HCT116 (cell line): ENCODE measurements around the gene CCDC181. TPM values are rescaled to one million over a fixed set of nuclear protein-coding genes. Genes with fewer than 3 reads are reported as not detected.

Experiments used
- ATAC-seq: fragments of 200-7000 bp; cut with Tn5 transposase; 2 replicates; pipeline ENCODE4 v1.9.1; 2020; ENCODE audit warnings: mild to moderate bottlenecking, moderate library complexity
- BruUV-seq: library from RNA; stranded (reverse); fragments of 400-500 nt; replicated peaks from 2 replicates; lab custom pipeline; 2021; lab: Mats Ljungman, UMichigan
- CTCF ChIA-PET: fragments of 300-600 bp; sonication (Branson Sonifier 250); formaldehyde crosslinking; loops from one replicate; lab custom pipeline; 2021; ENCODE audit warnings: antibody characterized with exemption; lab: Charles Lee
- POLR2A ChIA-PET: fragments of 300-600, 350-600 bp; sonication (Branson Sonifier 250); formaldehyde crosslinking; loops from one replicate; lab custom pipeline; 2021; ENCODE audit warnings: antibody characterized with exemption; lab: Charles Lee
- RAD21 ChIA-PET, 2 experiments: fragments of 300-600 bp; sonication (Branson Sonifier 250); formaldehyde crosslinking; loops; one replicate each; lab custom pipeline; 2023; ENCODE audit warnings: low total read pairs in 2 of 2; ENCODE audit not compliant: uncharacterized antibody in 2 of 2, unreplicated experiment in 2 of 2, low non-redundant PET in 1 of 2; lab: Charles Lee
- DNase-seq: peaks from one replicate; pipeline ENCODE4 v3.0.0-alpha.2; 2010; ENCODE audit warnings: low read depth, low spot score
- H2AFZ ChIP-seq: fragments of 200-600 bp; shearing (Covaris generic), sonication (generic); 2 replicates; pipeline ENCODE4 v1.6.1; 2017; ENCODE audit warnings: low read depth, mixed run types, mixed read lengths, antibody characterized with exemption, low read length; ENCODE audit not compliant: poor library complexity, severe bottlenecking
- H3K27ac ChIP-seq: 2 replicates; pipeline ENCODE4 v1.5.1; 2012; ENCODE audit warnings: low read depth, low read length
- H3K27me3 ChIP-seq: fragments of 200-600 bp; sonication (generic); 2 replicates; pipeline ENCODE4 v1.6.1; 2016; ENCODE audit warnings: mixed run types, low read length, mixed read lengths; ENCODE audit not compliant: insufficient read depth
- H3K36me3 ChIP-seq, 2 experiments: fragments of 200-500 bp in 1 of 2; fragments of 200-600 bp in 1 of 2; sonication (Bioruptor generic) in 1 of 2; sonication (generic) in 1 of 2; 2 replicates each; pipeline versions ENCODE4 v1.5.1 to v1.6.1; 2014 to 2016; ENCODE audit warnings: low read length in 2 of 2, inconsistent platforms in 1 of 2, mixed read lengths in 1 of 2, mixed run types in 1 of 2; ENCODE audit not compliant: insufficient read depth in 2 of 2, control insufficient read depth in 1 of 2
- H3K4me1 ChIP-seq, 2 experiments: fragments of 200-600 bp in 1 of 2; sonication (generic) in 1 of 2; 2 replicates each; pipeline versions ENCODE4 v1.5.1 to v1.6.1; 2012 to 2017; ENCODE audit warnings: low read length in 2 of 2, inconsistent platforms in 1 of 2, mild to moderate bottlenecking in 1 of 2, mixed read lengths in 1 of 2, mixed run types in 1 of 2, moderate library complexity in 1 of 2; ENCODE audit not compliant: insufficient read depth in 2 of 2, control insufficient read depth in 1 of 2
- H3K4me2 ChIP-seq: fragments of 200-600 bp; sonication (generic); 2 replicates; pipeline ENCODE4 v1.6.1; 2017; ENCODE audit warnings: mixed run types, low read length, mixed read lengths
- H3K4me3 ChIP-seq, 2 experiments: fragments of 200-600 bp in 1 of 2; sonication (generic) in 1 of 2; replicated peaks in 1 of 2; 2 replicates each; pipeline ENCODE4 v1.5.1; 2011 to 2016; ENCODE audit warnings: low read length in 2 of 2, control low read depth in 1 of 2, low read depth in 1 of 2, mild to moderate bottlenecking in 1 of 2, mixed read lengths in 1 of 2, mixed run types in 1 of 2
- H3K79me2 ChIP-seq: fragments of 200-600 bp; sonication (generic); 2 replicates; pipeline ENCODE4 v1.6.1; 2017; ENCODE audit warnings: mild to moderate bottlenecking, mixed run types, low read length, moderate library complexity, mixed read lengths; ENCODE audit not compliant: insufficient read depth
- H3K9ac ChIP-seq: fragments of 200-600 bp; sonication (generic); 2 replicates; pipeline ENCODE4 v1.6.1; 2016; ENCODE audit warnings: low read length, mixed read lengths
- H3K9me2 ChIP-seq: fragments of 200-600 bp; sonication (generic), shearing (Covaris generic); 2 replicates; pipeline ENCODE4 v1.6.1; 2017; ENCODE audit warnings: mixed run types, mild to moderate bottlenecking, moderate library complexity; ENCODE audit not compliant: insufficient read depth
- H3K9me3 ChIP-seq, 2 experiments: fragments of 200-500 bp in 1 of 2; fragments of 200-600 bp in 1 of 2; sonication (Bioruptor generic) in 1 of 2; sonication (generic) in 1 of 2; 2 replicates each; pipeline ENCODE4 v1.6.1; 2014 to 2017; ENCODE audit warnings: low read length in 2 of 2, mixed read lengths in 2 of 2, inconsistent platforms in 1 of 2, low read depth in 1 of 2, mild to moderate bottlenecking in 1 of 2, mixed run types in 1 of 2, moderate library complexity in 1 of 2; ENCODE audit not compliant: control insufficient read depth in 1 of 2, insufficient read depth in 1 of 2
- H4K20me1 ChIP-seq: fragments of 200-600 bp; sonication (generic), shearing (Covaris generic); 2 replicates; pipeline ENCODE4 v1.6.1; 2017; ENCODE audit warnings: mixed run types, mild to moderate bottlenecking, moderate library complexity; ENCODE audit not compliant: insufficient read depth
- CBX3 ChIP-seq: IDR thresholded peaks from 2 replicates; pipeline ENCODE4 v1.6.1; 2012; ENCODE audit warnings: low read depth
- CEBPB ChIP-seq: IDR thresholded peaks from 2 replicates; pipeline ENCODE4 v1.6.1; 2012; ENCODE audit warnings: low read depth
- EGR1 ChIP-seq: IDR thresholded peaks from 2 replicates; pipeline ENCODE4 v1.6.1; 2012; ENCODE audit warnings: low read depth
- ELF1 ChIP-seq: IDR thresholded peaks from 2 replicates; pipeline ENCODE4 v1.6.1; 2012; ENCODE audit warnings: low read depth, borderline replicate concordance
- EZH2 ChIP-seq: fragments of 200-600 bp; sonication (generic); IDR thresholded peaks from 2 replicates; pipeline ENCODE4 v1.6.1; 2017; ENCODE audit warnings: antibody characterized with exemption, mixed run types
- FOSL1 ChIP-seq: IDR thresholded peaks from 2 replicates; pipeline ENCODE4 v1.6.1; 2012; ENCODE audit warnings: low read depth
- JUND ChIP-seq: IDR thresholded peaks from 2 replicates; pipeline ENCODE4 v1.6.1; 2012
- POLR2A ChIP-seq: IDR thresholded peaks from 2 replicates; pipeline ENCODE4 v1.7.0; 2011; ENCODE audit warnings: borderline replicate concordance; ENCODE audit not compliant: insufficient read depth, insufficient read length; ENCODE audit errors: extremely low read depth
- POLR2AphosphoS5 ChIP-seq: IDR thresholded peaks from 2 replicates; pipeline ENCODE4 v1.6.1; 2011; ENCODE audit warnings: mild to moderate bottlenecking, low read depth, low read length, moderate library complexity
- RAD21 ChIP-seq: IDR thresholded peaks from 2 replicates; pipeline ENCODE4 v1.6.1; 2012; ENCODE audit warnings: low read depth, mild to moderate bottlenecking
- SIN3A ChIP-seq: IDR thresholded peaks from 2 replicates; pipeline ENCODE4 v1.6.1; 2012; ENCODE audit warnings: low read depth
- SP1 ChIP-seq: IDR thresholded peaks from 2 replicates; pipeline ENCODE4 v1.6.1; 2012; ENCODE audit warnings: low read depth
- TCF7L2 ChIP-seq: IDR thresholded peaks from 2 replicates; pipeline ENCODE4 v1.7.0; 2011; ENCODE audit warnings: borderline replicate concordance, inconsistent platforms; ENCODE audit not compliant: insufficient read depth, insufficient read length; ENCODE audit errors: extremely low read depth
- ZFX ChIP-seq: fragments of 450-650 bp; IDR thresholded peaks from 2 replicates; pipeline ENCODE4 v1.6.1; 2017
- ZNF274 ChIP-seq: fragments of 200-500 bp; sonication (Bioruptor generic); IDR thresholded peaks from 2 replicates; pipeline ENCODE4 v1.6.1; 2014; ENCODE audit warnings: mild to moderate bottlenecking, low read depth, low read length, inconsistent platforms
- intact Hi-C: fragments of 100-400 bp; cut with micrococcal nuclease; formaldehyde crosslinking; loops from 2 replicates; pipeline ENCODE4 v1.10.0; 2022
- total RNA-seq: library from RNA; stranded (reverse); gene quantifications from one replicate; pipeline ENCODE4 v1.2.1, GENCODE V29; 2021; ENCODE audit not compliant: unreplicated experiment
- TF ChIP-seq, protein P1 (sequence below): IDR thresholded peaks from 2 replicates; pipeline ENCODE4 v1.6.1; 2012
- TF ChIP-seq, protein P2 (sequence below): IDR thresholded peaks from 2 replicates; pipeline ENCODE4 v1.6.1; 2012; ENCODE audit warnings: low read depth
- TF ChIP-seq, protein P3 (sequence below): IDR thresholded peaks from 2 replicates; pipeline ENCODE4 v1.6.1; 2011; ENCODE audit warnings: mild to moderate bottlenecking, low read length, moderate library complexity; ENCODE audit not compliant: insufficient replicate concordance; ENCODE audit errors: extremely low read depth
- TF ChIP-seq, protein P4 (sequence below), 3 experiments: fragments of 200-600 bp in 1 of 3; sonication (generic) in 1 of 3; IDR thresholded peaks in 2 of 3; conservative IDR thresholded peaks in 1 of 3; 2 replicates each; pipeline ENCODE4 v1.5.1; 2012 to 2017; ENCODE audit warnings: low read depth in 2 of 3, low read length in 2 of 3, antibody characterized with exemption in 1 of 3, borderline replicate concordance in 1 of 3, control low read depth in 1 of 3, mild to moderate bottlenecking in 1 of 3, mixed read lengths in 1 of 3, mixed run types in 1 of 3, moderate library complexity in 1 of 3; ENCODE audit not compliant: insufficient read depth in 1 of 3

CCDC181 gene
- total RNA-seq, 1 experiment from 2014 or later, result not detected

DNA sequence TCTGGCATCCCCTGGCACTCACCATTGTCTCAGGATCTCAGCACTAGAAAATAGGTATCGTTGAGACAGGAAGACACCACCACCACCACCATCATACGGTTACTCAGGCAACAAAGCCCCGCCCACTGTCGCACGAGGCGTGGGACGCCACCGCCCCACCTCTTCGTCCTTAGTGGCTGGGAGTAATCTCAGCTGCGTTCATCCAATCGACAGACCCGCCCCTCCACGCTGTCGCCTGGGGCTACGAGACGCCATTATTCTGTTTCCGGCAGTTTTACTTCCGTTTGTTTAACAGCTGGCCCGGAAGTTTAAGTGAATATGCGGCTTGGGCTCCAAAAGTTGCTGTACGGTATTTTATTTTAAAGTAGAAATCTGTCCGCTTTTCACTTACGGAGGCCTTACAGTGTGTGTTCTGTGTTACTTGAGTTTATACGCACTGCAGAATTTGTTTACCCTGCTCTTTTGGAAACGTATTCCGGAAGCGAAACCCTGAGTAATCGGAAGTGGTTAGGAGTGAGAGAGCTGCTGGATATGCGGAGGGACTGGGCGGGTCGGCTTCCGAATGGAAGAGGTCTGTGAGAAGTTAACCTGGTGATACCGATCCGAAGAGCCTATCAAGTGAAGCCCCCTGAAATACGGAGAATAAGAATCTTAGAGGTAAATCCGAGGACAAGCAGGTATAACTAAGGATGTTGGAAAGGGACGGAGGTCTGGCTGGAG lies 59.4 kb downstream of the CCDC181 start, which contains the start of the genes BLZF1 and NME7:
Gene BLZF1 (plus strand): TSS at position 510 of the 720 bp plus-strand sequence. CDS start 1,328 bp downstream, outside the sequence.
Gene NME7 (minus strand): TSS at position 112 of the 720 bp plus-strand sequence. CDS start 87 bp downstream, at position 25.
- intact Hi-C loops, result loop anchor here (1.0 kb wide), 1 partner anchor 262 kb away; the partner anchor contains the start of gene ATP1B1
- H3K9ac ChIP-seq, result peak within 1 kb of the TSS; percentile 80
- H3K4me1 ChIP-seq, result peaks cover 15 to 35% of the 10 kb centered on the region in 2 experiments
- ChIA-PET CTCF (interaction anchor here (1.0 kb wide), 3 partner anchors 19 to 1025 kb away, joined by 3 to 4 read pairs (median 3); no protein-coding TSS in a partner anchor), RAD21 (no interaction called here), POLR2A (interaction anchor here (0.8 kb wide), 1 partner anchor 260 kb away, joined by 3 read pairs; no protein-coding TSS in a partner anchor)
- peak within 1 kb of the TSS; percentile 93 for H2AFZ ChIP-seq
- peaks cover 38% of the 10 kb centered on the region for H3K79me2 ChIP-seq
- peak; percentile 97 for ATAC-seq
- H3K36me3 ChIP-seq, result peaks cover 7 to 12% of the 10 kb centered on the region in 2 experiments; a peak in 3 of 4 replicates
- no peaks in the 10 kb centered on the region for H3K9me2 ChIP-seq
- DNase-seq, result peak; percentile 94
- peak within 1 kb of the TSS; percentile 91 to 97 for H3K4me3 ChIP-seq
- H3K27ac ChIP-seq, result peak within 1 kb of the TSS; percentile 70
- H4K20me1 ChIP-seq, result no peaks in the 10 kb centered on the region
- H3K27me3 ChIP-seq, result no peaks in the 10 kb centered on the region
- no peaks in the 10 kb centered on the region for H3K9me3 ChIP-seq
- no TSS peak for BruUV-seq
- H3K4me2 ChIP-seq, result peak within 1 kb of the TSS; percentile 84
- TF ChIP-seq POLR2A, result no peak
- 0 out of 2 replicates have a peak, but pooled peaks have one; percentile 41 for TF ChIP-seq JUND
- TF ChIP-seq ZNF274, result no peak
- no peak for TF ChIP-seq TCF7L2
- TF ChIP-seq CBX3, result peak; percentile 81
- TF ChIP-seq SP1, result peak; percentile 66
- no peak for TF ChIP-seq RAD21
- TF ChIP-seq EGR1, result peak; percentile 85
- no peak for TF ChIP-seq EZH2
- 0 out of 2 replicates have a peak, but pooled peaks have one; percentile 36 for TF ChIP-seq FOSL1
- TF ChIP-seq, protein P1, sequence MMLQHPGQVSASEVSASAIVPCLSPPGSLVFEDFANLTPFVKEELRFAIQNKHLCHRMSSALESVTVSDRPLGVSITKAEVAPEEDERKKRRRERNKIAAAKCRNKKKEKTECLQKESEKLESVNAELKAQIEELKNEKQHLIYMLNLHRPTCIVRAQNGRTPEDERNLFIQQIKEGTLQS, result no peak
- TF ChIP-seq, protein P2, sequence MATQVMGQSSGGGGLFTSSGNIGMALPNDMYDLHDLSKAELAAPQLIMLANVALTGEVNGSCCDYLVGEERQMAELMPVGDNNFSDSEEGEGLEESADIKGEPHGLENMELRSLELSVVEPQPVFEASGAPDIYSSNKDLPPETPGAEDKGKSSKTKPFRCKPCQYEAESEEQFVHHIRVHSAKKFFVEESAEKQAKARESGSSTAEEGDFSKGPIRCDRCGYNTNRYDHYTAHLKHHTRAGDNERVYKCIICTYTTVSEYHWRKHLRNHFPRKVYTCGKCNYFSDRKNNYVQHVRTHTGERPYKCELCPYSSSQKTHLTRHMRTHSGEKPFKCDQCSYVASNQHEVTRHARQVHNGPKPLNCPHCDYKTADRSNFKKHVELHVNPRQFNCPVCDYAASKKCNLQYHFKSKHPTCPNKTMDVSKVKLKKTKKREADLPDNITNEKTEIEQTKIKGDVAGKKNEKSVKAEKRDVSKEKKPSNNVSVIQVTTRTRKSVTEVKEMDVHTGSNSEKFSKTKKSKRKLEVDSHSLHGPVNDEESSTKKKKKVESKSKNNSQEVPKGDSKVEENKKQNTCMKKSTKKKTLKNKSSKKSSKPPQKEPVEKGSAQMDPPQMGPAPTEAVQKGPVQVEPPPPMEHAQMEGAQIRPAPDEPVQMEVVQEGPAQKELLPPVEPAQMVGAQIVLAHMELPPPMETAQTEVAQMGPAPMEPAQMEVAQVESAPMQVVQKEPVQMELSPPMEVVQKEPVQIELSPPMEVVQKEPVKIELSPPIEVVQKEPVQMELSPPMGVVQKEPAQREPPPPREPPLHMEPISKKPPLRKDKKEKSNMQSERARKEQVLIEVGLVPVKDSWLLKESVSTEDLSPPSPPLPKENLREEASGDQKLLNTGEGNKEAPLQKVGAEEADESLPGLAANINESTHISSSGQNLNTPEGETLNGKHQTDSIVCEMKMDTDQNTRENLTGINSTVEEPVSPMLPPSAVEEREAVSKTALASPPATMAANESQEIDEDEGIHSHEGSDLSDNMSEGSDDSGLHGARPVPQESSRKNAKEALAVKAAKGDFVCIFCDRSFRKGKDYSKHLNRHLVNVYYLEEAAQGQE, result no peak
- TF ChIP-seq ZFX, result no peak
- peak; percentile 83 for TF ChIP-seq SIN3A
- TF ChIP-seq ELF1, result peak; percentile 80
- peak; percentile 78 for TF ChIP-seq POLR2AphosphoS5
- TF ChIP-seq, protein P3, sequence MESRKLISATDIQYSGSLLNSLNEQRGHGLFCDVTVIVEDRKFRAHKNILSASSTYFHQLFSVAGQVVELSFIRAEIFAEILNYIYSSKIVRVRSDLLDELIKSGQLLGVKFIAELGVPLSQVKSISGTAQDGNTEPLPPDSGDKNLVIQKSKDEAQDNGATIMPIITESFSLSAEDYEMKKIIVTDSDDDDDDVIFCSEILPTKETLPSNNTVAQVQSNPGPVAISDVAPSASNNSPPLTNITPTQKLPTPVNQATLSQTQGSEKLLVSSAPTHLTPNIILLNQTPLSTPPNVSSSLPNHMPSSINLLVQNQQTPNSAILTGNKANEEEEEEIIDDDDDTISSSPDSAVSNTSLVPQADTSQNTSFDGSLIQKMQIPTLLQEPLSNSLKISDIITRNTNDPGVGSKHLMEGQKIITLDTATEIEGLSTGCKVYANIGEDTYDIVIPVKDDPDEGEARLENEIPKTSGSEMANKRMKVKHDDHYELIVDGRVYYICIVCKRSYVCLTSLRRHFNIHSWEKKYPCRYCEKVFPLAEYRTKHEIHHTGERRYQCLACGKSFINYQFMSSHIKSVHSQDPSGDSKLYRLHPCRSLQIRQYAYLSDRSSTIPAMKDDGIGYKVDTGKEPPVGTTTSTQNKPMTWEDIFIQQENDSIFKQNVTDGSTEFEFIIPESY, result no peak
- TF ChIP-seq CEBPB, result no peak
- TF ChIP-seq, protein P4, sequence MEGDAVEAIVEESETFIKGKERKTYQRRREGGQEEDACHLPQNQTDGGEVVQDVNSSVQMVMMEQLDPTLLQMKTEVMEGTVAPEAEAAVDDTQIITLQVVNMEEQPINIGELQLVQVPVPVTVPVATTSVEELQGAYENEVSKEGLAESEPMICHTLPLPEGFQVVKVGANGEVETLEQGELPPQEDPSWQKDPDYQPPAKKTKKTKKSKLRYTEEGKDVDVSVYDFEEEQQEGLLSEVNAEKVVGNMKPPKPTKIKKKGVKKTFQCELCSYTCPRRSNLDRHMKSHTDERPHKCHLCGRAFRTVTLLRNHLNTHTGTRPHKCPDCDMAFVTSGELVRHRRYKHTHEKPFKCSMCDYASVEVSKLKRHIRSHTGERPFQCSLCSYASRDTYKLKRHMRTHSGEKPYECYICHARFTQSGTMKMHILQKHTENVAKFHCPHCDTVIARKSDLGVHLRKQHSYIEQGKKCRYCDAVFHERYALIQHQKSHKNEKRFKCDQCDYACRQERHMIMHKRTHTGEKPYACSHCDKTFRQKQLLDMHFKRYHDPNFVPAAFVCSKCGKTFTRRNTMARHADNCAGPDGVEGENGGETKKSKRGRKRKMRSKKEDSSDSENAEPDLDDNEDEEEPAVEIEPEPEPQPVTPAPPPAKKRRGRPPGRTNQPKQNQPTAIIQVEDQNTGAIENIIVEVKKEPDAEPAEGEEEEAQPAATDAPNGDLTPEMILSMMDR (IDR thresholded peaks at IDR 0.05 in 2 of 3, conservative IDR thresholded peaks at IDR 0.05 in 1 of 3; ENCODE audit: borderline replicate concordance in 1 of 3, insufficient read depth in 1 of 3, low read depth in 2 of 3, low read length in 2 of 3), result no peak
